Inflammatory macrophage treated with lipopolysaccharide for 1 hour (primary cell): ENCODE results near the gene VSX1.

Source experiments
- DNase-seq, 2 donors: peaks; one replicate each; pipeline ENCODE4 v3.0.0-alpha.2; 2020 to 2022

VSX1 gene

GRCh38 chr20:25087186-25087929 lies 5.4 kb upstream of the VSX1 start:
- DNase-seq = no peak

DNA sequence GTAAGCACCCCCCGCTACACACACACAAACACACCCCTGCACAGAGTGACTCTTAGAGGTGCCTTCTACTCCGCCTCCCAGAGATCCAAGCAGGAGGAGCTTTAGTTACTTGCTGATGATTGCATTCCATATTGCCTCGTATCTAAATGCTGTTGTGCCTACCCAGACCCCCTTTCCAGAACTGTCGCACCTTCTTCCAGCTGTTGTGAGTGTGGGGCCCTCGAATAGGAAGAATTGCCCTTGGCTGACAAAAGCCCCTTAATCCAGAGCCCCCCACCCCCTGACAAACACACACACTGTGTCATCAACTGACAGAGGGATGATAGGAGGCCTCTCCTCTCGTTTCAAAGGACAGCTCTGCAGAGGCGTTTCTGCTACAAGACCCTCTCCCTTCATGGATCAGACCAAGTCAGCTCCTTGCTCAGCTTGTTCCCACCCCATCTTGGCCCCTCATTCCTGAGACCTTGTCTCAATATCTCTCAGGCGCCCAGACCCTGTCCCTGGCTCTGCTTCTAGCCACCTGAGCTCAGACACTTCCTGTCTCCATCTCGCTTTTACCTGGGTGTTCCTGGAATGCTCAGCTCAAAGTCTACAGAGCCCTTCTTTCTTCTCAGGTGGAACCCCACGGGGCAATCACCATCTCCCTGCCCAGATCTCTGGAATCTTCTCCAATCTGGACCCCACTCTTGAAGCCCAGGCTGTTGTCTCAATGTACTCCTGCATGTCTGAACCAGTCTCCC lies 4.0 kb upstream of the VSX1 start:
- no peak for DNase-seq

DNA sequence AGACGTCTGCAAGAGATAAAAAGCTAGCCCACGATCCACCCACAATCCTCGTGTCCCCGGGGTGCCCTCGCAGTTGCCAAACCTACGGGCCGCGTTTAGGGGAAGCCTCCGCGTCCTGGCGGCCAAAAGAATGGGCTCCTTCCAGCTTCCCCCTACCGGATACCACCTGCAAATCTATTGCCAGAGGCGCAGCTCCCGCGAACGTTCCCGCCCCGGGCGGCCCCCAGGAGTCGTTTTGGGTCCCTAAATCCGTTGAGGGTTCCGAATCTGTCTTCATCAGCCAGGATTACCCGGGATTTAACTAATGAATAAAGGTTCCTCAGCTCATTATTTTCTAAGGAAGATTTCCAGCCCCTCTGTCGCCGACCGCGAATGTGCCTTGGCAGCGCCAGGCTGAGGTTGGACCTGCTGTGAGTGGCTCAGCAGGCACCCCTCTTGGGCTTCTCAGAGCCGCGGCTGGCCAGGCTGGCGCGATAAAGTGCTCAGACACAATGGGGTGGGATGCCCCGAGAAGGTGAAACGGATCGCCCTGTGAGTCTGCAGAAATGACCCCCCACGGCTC lies 2.8 kb upstream of the VSX1 start:
- peak; percentile 8 to 25 for DNase-seq

GRCh38 chr20:25083773-25084625 lies 2.1 kb upstream of the VSX1 start:
- DNase-seq = no peak

DNA sequence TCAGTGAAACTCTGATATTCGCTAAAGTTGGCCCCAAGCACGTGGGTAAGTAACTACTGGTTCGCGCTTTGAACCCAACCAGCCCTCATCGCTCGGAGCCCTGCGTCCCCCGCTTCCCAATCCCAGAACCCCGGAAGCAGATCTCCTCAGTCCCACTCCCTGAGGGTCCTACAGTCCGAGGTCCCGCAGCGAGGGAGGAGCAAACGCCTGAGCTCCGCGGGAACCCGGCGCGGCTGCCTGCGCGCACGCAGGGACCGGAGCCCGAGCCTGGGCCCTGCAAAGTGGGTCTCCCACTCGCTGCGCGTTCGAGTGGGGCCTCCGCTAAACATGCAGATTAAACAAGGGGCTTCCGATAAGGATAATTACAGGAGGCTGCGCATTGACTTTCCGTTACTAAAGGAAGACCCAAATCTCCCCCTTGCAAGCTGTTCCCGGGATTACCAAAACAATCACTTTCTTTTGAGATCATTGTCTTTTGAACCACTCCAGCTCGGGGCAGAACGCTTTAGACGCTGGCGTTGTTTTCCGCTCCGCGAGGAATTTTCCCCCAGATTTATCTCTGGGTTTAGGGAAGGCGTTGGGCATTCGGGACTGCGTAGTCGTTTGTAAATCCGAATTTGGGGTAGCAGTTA lies 1.3 kb upstream of the VSX1 start:
- no peak for DNase-seq

- no peak for DNase-seq
Observed at GRCh38 chr20:25082498-25082873, 545 bp upstream of the VSX1 start.

- no peak for DNase-seq
Observed at GRCh38 chr20:25081065-25081729, 744 bp downstream of the VSX1 start.

DNA sequence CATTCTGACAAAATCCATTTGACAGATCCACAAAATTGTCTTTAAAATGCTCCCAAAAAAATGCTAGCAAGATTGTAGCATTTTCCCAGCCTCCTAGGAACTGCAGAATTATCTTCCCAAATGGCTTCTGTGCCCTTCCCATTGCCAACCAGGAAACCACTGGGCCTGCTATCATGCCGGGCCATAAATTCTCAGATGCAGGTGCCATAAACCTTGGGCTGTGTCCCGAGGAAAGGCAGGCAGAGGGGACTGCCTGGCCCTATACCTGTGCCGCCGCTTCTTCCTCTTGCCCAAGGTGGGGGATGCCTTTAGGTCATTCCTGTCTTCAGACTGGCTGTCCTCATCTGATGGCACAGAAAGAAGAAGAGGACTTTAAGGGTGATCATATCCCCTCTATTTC lies 2.8 kb downstream of the VSX1 start:
- DNase-seq = no peak

DNA sequence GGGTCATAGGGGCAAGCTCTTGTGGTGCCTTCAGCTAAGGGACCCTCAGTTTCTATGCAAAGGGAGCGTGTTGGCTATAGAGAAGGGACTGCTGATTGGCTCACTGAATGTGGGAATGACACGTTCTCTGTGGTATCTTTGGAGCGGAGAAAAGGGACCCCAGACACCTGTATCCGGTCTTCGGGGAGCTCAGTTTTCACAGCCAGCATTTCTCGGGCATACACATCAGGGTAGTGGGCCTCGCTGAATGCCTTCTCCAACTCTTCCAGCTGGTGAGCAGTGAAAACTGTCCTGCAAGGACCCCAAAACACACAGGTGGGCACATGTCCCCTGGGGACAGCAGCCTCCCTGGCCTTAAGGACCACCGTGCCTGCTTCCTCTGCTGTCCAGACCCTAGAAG lies 3.3 kb downstream of the VSX1 start:
- DNase-seq = no peak

DNA sequence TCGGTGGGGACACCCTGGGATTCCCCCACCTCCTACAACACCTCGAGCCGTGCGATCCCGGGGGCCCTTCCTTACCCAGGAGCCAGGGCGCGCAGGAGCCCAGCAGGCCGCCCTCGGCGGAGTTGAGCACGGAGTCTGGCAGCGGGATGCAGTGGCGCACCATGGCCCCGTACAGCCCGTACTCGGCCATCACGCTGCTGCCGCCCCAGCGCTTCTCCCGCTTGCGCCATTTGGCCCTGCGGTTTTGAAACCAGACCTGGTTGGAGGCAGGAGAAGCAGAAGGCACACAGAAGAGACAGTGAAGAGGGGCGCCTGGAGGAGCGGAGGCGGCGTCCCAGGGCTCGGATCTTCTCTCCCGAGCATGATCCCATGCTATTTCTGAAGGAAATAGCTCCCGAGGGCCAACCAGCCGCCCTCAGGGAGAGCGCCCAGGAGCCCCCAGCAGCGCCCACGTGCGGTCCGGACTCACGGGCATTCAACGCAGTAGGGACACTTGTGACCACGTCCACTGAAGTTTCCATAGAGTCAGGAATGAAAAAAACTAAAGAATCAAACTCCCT lies 4.3 kb downstream of the VSX1 start:
- peak; percentile 36 to 53 for DNase-seq

- DNase-seq = peak; percentile 22 to 31
Observed at GRCh38 chr20:25076731-25077609, 5.0 kb downstream of the VSX1 start.

GRCh38 chr20:25076201-25076600 lies 5.7 kb downstream of the VSX1 start:
- DNase-seq = no peak

DNA sequence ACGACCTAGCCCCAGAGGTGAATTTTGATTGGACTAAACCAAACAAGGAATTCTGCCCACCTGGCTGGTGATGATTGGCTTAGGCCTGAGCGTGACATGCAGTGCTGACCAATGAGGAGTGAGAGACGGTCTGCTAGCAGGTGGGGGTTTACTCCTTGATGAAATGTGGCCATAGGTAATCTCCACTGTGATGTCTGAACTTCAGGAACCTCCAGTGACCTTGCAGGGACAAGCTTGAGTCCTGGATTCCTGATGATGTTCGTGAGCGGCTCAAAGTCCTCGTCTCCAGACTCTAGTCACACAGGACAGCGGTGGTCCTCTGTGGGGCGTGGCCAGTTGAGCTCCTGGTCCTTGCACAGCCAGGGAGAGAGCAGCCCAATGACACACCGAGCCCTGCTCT lies 8.4 kb downstream of the VSX1 start:
- no peak for DNase-seq

DNA sequence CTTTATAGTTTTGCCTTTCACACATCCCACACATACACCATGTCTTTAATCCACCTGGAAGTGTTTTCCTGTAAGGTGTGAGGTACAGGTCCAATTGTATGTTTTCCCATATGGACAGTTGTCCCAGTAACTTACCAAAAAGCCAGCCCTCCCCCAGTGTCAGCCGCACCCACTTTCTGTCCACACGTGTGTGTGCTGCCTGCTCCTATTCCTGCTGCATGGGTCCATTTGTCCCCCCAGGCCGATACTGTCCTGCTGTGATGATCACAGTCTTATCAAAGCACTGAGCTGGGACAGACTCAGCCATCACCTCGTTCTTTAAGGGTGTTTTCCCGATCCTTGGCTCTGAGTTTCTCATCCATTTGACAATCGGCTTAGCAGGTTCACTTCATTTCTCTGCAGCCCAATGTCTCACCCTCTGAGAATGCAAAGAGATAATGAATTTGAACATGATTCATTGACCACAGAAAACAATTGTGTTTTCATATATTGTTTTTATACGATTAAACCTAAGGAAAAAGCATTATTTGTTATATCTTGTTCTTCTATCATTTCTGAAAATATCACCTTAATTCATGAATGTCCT lies 9.6 kb downstream of the VSX1 start:
- DNase-seq = no peak

DNA sequence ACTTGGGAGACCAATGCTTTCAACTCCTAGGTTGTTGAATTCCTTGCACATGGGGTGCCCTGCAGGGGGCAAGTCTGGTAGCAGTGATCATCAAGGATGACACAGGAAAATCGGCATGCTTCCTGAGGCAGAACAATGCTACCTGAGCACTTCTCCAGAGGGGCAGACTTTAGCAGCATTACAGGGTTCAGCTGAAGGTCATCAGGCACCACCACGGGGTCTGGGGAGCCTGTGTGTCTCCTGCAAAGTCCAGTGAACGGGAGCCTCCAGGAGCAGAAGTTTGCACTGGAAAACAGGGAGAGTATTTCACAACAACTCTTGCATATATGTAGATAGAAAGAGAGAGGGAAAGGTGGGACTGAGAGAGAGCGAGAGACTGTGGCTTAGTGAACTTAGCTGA lies 10.2 kb downstream of the VSX1 start:
- DNase-seq = no peak

DNA sequence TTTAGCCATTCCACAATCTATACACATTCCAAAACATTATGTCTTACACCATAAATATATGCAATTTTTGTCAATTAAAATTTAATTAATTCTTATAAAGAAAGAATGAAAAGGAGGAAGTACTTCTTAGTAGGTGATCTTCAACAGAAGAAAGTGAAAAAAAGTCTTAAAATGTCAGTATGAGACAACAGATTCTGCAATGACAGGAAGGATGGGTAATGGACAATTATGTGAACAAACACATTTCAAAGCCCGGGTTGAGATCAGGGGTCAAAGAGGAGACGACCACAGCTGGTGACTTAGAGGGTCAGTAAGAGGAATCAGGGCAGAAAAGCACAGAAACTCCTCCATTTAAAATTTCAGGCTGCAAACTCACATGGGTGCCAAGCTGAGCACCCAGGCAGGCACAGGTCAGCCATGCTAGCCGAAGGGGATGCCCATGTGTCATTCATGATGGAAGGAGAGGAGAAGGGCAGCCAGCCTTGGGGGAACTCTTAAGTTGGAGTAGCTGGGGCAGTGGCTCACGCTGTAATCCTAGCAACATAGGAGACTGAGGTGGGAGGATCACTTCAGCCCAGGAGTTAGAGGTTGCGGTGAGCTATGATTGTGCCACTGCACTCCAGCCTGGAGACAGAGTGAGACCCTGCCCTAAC lies 11.0 kb downstream of the VSX1 start:
- DNase-seq = no peak

DNA sequence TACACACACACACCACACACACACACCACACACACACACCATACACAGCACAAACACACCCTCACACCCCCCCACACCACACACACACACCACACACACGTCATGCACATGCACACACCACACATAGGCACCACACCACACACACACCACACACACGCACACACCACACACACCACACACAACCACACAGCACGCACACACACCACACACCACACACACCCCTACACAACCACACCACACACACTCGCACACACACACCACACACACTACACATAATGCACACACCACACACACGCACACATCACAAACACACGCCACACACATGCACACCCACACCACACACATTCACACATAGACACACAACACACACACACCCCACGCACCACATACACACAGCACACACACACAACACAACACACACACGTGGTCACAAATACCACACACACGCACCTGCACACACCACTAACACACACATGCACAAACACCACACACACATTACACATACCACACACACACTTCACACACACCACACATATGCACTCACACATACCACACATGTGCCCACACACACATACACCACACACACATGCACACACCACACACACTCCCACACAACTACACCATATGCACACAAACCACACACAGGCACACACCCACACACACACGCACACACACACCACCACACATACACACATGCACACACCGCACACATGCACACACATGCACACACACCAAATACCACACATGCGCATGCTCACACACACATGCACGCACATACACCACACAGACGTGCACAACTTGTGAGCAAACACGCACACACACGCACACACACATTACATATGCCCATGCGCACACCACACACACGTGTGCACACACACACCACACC lies 14.6 kb downstream of the VSX1 start:
- DNase-seq = no peak

GRCh38 chr20:25066386-25066785 lies 15.6 kb downstream of the VSX1 start:
- DNase-seq = no peak
